Muscle layer of colon (tissue), 2 donors: Measurements from ENCODE around the gene KRT37.
"Not testable (repeated sequence)": the region's sequence is repeated elsewhere in the genome, so short reads cannot be mapped to it uniquely, and the experiment has no call there.

Experiments
- H3K27ac ChIP-seq: one replicate; pipeline ENCODE4 v1.7.0; 2013; ENCODE audit warnings: low read depth, mild to moderate bottlenecking, low read length, moderate library complexity
- H3K27me3 ChIP-seq, 2 donors: one replicate each; pipeline ENCODE4 v1.7.0; 2013; ENCODE audit warnings: low read length in 2 of 2, mild to moderate bottlenecking in 2 of 2; ENCODE audit not compliant: insufficient read depth in 2 of 2, control insufficient read depth in 1 of 2
- H3K36me3 ChIP-seq: one replicate; pipeline ENCODE4 v1.7.0; 2013; ENCODE audit warnings: mild to moderate bottlenecking, low read length; ENCODE audit not compliant: insufficient read depth
- H3K4me1 ChIP-seq: one replicate; pipeline ENCODE4 v1.7.0; 2013; ENCODE audit warnings: mild to moderate bottlenecking, low read length; ENCODE audit not compliant: insufficient read depth
- H3K4me3 ChIP-seq, 2 donors: one replicate each; pipeline ENCODE4 v1.7.0; 2013; ENCODE audit warnings: low read length in 2 of 2, low read depth in 1 of 2, mild to moderate bottlenecking in 1 of 2, moderate library complexity in 1 of 2
- H3K9ac ChIP-seq: one replicate; pipeline ENCODE4 v1.7.0; 2013; ENCODE audit warnings: low read length
- H3K9me3 ChIP-seq: one replicate; pipeline ENCODE4 v1.7.0; 2013; ENCODE audit warnings: mild to moderate bottlenecking, low read length
- donor health status: abdominal sarcoma.
- donor health status: Adenocarcinoma of cecum.

KRT37 gene

DNA sequence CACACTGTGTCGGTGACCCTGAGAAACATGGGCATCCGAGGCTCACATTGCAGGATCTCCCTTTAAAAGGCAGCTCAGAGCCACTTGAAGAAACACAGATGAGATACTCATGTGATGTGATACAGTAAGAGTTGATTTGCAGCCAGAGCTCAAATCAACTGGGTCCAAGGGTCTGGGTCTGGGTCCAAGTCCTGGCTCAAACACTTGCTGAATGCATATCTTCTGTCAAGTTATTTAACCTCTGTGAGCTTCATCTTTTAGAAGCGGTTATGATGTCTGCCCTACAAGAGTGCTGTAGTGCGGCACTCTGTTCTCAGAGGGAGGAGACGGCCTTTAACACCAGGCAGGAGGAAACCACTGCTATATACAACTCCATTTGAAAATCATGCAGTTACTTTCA lies 10.0 kb upstream of the KRT37 start:
- H3K36me3 ChIP-seq: no peaks in the 10 kb centered on the region
- no peak overlapping the region for H3K9ac ChIP-seq
- no peaks in the 10 kb centered on the region for H3K4me1 ChIP-seq
- H3K9me3 ChIP-seq: no peaks in the 10 kb centered on the region
- no peaks in the 10 kb centered on the region for H3K27me3 ChIP-seq
- H3K4me3 ChIP-seq: no peak overlapping the region
- no peak overlapping the region for H3K27ac ChIP-seq

DNA sequence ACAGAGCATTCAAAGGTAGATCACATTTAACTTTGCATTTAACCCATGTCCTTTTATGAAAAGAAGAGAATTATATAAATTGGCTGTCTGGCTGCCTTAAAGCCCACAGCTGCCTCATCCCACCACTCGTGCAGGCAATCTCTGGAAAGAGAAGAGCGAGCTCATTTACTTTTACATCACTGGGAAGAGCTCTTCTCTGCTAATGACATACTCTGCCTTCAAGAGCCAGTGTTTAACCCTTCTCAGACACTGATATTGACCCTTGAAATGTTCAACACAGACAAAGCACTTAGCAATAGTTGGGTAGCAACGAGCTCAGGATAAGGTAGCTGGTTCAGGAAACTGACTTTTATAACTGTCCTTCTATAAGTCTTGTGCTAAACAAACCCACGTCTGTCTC lies 9.6 kb upstream of the KRT37 start:
- Histone ChIP-seq H3K36me3 (no peaks in the 10 kb centered on the region), H3K27ac (no peak overlapping the region), H3K4me1 (no peaks in the 10 kb centered on the region), H3K27me3 (no peaks in the 10 kb centered on the region), H3K9me3 (no peaks in the 10 kb centered on the region), H3K4me3 (no peak overlapping the region), H3K9ac (no peak overlapping the region)

DNA sequence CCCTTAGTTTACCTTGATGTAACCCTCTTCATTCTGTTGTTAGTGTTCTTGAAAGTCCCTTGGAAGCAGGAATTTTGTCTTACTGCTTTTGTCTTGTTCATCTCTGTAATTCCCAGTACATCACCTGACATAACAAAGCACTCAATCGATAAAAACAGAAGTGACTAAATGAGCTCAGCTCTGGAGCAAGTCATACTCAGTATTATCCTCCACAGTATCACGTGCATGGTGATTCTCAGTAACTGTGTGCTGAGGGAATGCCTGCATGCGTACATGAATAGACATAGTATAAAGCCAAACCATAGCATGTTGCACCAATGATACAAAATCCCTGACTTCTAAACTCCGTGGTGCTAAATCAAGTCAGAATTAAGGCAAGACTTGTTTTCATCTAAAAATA lies 9.2 kb upstream of the KRT37 start:
- Histone ChIP-seq H3K36me3 (no peaks in the 10 kb centered on the region), H3K4me1 (no peaks in the 10 kb centered on the region), H3K27me3 (no peaks in the 10 kb centered on the region), H3K9ac (no peak overlapping the region), H3K27ac (no peak overlapping the region), H3K4me3 (no peak overlapping the region), H3K9me3 (no peaks in the 10 kb centered on the region)

DNA sequence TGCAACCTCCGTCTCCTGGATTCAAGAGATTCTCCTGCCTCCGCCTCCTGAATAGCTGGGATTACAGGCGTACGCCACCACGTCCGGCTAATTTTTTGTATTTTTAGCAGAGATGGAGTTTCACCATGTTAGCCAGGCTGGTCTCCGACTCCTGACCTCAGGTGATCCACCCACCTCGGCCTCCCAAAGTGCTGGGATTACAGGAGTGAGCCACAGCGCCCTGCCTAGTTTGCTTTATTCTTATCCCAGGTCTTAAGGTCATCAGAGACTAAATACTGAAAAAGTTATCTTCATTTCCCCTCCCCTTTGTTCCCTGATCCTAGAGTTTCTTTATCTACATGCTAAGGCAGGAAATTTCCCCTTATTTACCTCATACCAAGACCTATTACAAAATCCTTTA lies 6.0 kb upstream of the KRT37 start:
- H3K36me3 ChIP-seq, H3K27ac ChIP-seq, H3K9ac ChIP-seq, H3K4me3 ChIP-seq, H3K9me3 ChIP-seq, H3K27me3 ChIP-seq, H3K4me1 ChIP-seq: not testable (repeated sequence)

DNA sequence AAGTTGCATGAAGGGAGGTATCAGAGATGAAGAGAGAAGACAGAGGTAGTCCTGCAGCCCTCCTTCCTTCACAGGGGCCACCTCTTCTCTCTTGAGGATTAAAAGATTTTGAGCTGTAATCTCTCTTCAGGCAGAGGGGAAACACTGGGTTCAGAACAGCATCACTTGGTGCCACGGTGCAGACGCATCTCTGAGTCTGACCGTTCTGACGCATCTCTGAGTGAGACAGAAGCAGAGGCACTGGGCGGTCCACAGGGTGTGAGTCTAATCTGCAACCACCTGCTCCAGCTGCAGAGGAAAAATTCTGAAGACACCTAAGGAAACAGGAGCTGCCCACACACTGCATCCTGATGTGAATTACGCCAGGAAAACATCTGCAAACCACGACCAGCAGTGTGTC lies 5.3 kb upstream of the KRT37 start:
- no peak overlapping the region for H3K4me3 ChIP-seq
- no peaks in the 10 kb centered on the region for H3K4me1 ChIP-seq
- H3K9me3 ChIP-seq: no peaks in the 10 kb centered on the region
- no peaks in the 10 kb centered on the region for H3K27me3 ChIP-seq
- no peaks in the 10 kb centered on the region for H3K36me3 ChIP-seq
- H3K27ac ChIP-seq: no peak overlapping the region
- no peak overlapping the region for H3K9ac ChIP-seq

DNA sequence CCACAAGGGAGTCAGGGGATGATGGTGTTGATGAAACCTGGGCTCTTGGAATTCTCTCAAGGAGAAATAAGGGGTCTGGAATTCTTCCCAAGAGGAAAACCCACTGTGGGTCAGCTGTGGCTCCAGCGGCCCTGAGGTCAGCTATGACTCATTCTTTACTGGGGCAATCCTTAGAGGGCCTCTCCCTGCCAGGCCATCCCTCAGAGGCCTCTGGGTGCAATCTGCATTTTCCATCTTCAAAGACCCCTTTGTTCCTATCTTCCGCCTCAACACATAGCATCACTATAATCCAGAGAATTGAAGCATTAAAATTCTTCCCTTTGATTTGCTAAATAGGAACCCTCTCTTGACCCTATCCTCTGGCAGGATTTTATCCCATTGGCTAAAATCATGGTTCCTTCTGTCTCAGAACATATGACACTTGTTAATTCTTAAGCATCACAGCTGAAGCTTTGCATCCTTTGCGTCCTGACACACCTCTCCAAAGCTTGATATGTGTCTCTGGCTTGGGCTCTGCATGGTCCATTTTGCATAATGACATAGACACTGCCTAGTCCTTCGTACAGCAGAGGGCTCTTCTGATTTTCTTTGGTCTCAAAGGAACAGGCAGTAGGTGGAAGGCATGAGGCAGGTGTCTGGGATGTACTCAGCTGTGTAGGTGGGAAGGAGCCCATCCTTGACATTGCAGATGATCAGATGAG lies 4.4 kb upstream of the KRT37 start:
- no peak overlapping the region for H3K27ac ChIP-seq
- no peaks in the 10 kb centered on the region for H3K36me3 ChIP-seq
- H3K9ac ChIP-seq: no peak overlapping the region
- no peaks in the 10 kb centered on the region for H3K4me1 ChIP-seq
- H3K4me3 ChIP-seq: no peak overlapping the region
- no peaks in the 10 kb centered on the region for H3K9me3 ChIP-seq
- H3K27me3 ChIP-seq: no peaks in the 10 kb centered on the region

DNA sequence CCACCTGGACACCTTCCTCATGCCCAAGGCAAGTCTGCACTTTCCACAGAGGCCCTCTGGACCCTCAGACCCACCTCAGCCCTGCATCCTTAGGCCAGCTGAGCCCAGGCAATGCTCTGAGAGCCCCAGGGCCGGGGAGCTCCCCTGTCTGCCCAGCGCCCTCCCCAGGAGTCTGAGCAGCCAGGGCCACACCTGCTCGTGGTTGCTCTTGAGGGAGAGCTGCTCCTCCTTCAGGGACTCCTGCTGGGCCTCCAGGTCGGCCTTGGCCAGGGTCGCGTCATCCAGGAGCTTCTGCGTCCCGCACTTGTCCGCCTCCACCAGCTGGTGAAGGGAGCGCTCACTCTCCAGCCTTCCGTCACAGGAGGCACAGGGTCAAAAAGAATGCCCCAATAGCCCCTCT lies 1.8 kb downstream of the KRT37 start:
- H3K36me3 ChIP-seq, H3K27me3 ChIP-seq, H3K4me3 ChIP-seq, H3K9ac ChIP-seq, H3K9me3 ChIP-seq, H3K4me1 ChIP-seq, H3K27ac ChIP-seq: not testable (repeated sequence)

DNA sequence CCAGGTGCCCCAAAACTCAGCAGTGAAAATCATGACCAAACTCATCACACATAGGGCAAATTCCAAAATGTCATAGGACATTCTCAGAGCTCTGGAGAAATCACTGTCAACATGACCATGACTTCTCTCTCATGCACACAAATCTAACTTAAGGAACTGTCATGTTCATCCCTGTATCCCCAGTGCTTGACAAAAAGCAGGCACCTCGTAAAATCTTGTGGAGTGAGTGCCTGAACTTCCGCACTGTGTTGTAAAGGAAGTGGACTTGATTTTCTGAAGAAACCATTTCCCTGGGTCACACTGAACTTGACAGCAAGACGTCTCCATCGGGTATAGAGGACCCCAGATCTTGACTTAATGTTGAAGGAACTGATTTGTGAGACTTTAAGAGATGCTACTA lies 2.8 kb downstream of the KRT37 start:
- H3K9ac ChIP-seq: no peak overlapping the region
- H3K4me1 ChIP-seq: peaks cover 7% of the 10 kb centered on the region
- H3K36me3 ChIP-seq: no peaks in the 10 kb centered on the region
- no peak overlapping the region for H3K27ac ChIP-seq
- H3K27me3 ChIP-seq: no peaks in the 10 kb centered on the region
- no peaks in the 10 kb centered on the region for H3K9me3 ChIP-seq
- H3K4me3 ChIP-seq: no peak overlapping the region

DNA sequence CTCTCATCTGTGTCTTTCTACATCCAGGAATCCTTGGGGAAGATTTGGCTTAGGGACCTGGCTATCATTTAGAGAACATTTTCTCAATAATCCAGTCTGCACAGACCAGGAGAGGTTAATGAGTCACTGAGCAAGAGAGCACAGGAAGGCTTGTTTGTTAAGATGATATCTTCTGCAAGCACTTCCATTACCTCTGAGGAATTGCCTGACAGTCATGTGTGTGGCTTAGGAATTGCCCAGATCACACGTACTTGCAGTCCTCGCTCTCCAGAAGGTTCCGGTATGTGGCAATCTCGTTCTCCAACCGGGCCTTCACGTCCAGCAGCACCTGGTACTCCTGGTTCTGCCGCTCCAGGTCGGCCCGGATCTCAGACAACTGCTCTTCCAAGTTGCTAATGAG lies 3.3 kb downstream of the KRT37 start:
- H3K4me3 ChIP-seq: no peak overlapping the region
- no peaks in the 10 kb centered on the region for H3K9me3 ChIP-seq
- H3K27ac ChIP-seq: no peak overlapping the region
- no peak overlapping the region for H3K9ac ChIP-seq
- H3K27me3 ChIP-seq: no peaks in the 10 kb centered on the region
- no peaks in the 10 kb centered on the region for H3K36me3 ChIP-seq
- H3K4me1 ChIP-seq: peaks cover 7% of the 10 kb centered on the region

DNA sequence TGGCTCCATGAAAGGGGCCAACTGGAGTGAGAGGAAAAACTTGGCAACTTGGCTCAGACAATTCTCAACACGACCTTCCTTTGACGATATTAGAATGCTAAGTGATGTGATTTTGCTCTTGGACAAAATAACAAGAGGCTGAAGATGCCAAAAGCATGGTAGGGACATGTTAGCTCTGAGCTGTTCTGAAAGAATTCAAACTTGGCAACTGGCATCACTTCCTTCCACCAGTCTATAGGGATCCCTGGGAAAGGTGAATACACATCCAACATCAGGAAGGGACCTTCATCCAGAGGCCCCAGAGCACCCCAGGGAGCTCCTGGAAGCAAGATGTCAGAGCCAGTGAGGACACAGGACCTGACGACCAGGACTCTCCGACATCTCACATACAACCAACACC lies 4.3 kb downstream of the KRT37 start:
- Histone ChIP-seq H3K4me1 (peaks cover 7% of the 10 kb centered on the region), H3K27me3 (no peaks in the 10 kb centered on the region), H3K9ac (no peak overlapping the region), H3K27ac (no peak overlapping the region), H3K4me3 (no peak overlapping the region), H3K9me3 (no peaks in the 10 kb centered on the region), H3K36me3 (no peaks in the 10 kb centered on the region)

DNA sequence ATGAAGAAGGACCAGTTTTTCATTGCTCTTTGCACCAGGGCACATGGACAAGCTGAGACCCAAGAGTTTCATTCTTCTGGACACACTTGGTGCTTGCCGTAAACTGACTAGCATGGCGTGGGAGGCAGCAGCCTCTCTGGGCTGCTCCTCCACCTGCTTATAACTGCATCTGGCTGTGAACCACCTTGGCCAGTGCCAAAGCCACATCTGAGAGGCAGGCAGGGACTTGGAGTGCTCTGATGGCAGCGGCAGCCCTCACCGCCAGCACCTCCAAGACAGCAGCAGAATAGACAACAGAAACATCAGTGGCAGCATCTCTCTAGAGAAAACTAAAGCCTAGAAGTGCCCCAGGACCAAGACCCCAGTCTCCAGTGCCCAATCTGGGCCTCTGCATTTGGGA lies 4.7 kb downstream of the KRT37 start:
- no peak overlapping the region for H3K4me3 ChIP-seq
- H3K27ac ChIP-seq: no peak overlapping the region

DNA sequence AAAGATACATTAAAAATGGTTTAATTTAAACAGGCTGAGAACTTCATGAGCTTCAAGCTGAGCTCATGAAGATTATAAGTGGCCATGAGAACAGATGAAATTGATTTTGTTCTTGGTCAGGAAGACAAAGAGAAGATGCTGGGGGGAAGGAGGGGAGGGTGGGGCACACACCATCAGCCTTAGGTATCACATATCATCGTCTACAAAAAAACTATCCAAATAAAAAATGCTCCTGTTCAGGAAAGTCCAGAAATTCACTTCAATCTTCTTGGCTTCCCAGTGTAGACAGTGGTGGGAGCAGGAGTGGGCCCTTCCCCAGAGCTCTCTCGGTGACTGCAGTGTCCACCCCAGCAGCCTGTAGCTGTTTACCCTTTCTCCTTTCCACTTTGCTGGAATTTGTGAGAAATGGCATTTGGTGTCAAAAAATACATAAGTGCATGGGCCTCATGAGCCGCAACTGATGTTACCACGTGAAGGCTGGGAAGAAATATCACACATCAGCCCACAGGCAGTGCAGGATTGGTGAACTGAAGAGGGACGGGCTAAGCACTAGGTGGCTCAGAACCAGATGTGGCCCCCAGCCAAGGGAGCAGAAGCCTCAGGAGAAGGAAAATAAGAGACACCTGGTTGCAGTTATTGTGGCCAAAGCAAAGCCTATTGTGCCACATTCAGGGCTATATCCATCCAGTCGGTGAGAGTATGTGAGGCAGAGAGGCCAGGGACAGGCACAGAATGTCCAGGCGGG lies 6.1 kb downstream of the KRT37 start:
- Histone ChIP-seq H3K9me3 (no peaks in the 10 kb centered on the region), H3K9ac (no peak overlapping the region), H3K27ac (no peak overlapping the region), H3K4me1 (peaks cover 7% of the 10 kb centered on the region), H3K4me3 (no peak overlapping the region), H3K36me3 (no peaks in the 10 kb centered on the region), H3K27me3 (no peaks in the 10 kb centered on the region)

More for the DNA sequence above, 4.7 kb downstream of the KRT37 start:
- no peaks in the 10 kb centered on the region for H3K27me3 ChIP-seq
- no peak overlapping the region for H3K9ac ChIP-seq
- H3K9me3 ChIP-seq: no peaks in the 10 kb centered on the region
- H3K36me3 ChIP-seq: no peaks in the 10 kb centered on the region
- peaks cover 7% of the 10 kb centered on the region for H3K4me1 ChIP-seq
